Activated CD4-positive, alpha-beta T cell treated with anti-CD3 and anti-CD28 coated beads, Interleukin-2, amount 50 U/mL, for 16 hours (primary cell): ENCODE measurements around the gene NOP56.

Source experiments
- DNase-seq: peaks from one replicate; pipeline ENCODE4 v3.0.0-alpha.2; 2020

The NOP56 gene

DNA sequence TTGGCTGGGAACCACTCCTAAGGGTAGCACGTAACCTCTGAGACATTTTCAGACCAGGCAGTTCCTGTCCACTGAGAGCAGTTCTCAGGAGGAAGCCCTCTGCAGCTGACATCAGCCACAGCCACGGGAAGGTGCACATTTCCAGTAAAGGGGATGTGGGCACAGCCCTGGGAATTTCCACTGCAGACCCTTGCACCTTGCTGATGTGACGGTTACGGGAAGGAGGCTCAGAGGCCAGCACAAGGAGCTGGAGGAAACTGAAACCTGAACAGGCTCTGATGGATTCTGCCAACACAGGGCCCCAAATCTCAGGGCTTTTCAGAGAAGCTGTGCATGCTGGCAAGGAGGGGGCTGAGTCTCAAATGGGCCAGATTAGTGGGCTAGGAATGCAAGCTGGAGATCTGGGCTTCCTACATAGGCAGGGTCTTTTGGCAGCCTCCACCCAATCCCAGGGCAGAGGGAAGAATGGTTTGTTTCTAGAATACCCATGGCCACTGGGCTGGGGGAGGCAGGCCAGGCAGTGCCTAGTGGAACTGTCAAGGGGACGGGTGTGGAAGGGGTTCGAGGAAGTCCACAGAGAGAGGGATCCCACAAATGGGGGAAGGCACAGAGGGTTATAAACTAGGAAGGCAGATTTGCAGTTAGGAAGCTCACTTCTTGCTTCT, 54.4 kb downstream of the NOP56 start:
- peak; percentile 54 for DNase-seq

DNA sequence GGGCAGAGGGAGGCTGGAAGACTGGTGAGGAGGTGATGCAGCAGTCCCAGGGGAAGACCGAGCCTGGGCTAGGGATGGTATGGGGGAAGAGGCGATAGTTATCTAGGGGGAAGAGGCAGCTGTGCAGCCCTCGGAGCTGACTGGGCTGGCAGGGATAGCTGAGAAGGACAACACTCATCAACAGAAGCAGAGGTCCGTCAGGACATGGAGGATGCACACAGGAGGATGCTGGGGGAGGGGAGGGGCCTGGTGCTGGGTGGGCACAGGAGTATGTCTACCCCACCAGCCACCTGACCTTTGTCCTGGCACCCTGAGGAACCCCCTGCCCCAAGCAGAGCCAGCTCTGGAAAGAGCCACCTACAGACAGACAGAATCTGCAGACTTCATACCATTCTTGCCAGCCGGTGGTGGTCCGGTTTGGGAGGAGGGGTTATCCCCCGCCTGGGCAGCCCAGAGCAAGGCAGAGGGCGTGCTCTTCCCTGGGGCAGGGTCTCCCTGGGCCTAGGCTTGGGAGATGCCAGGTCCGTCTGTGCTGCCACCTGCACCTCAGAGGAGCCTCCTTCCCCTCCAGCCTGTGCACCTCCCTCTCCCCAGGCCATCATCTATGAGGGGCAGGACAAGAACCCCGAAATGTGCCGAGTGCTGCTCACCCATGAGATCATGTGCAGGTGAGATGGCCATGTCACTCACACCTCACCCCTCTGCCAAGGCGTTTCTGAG, 55.1 kb downstream of the NOP56 start:
- DNase-seq = no peak
